ENCODE results near the gene ANKRD63. TPM values are rescaled to one million over a fixed set of nuclear protein-coding genes. Genes with fewer than 3 reads are reported as not detected.
A peak's percentile ranks its signal among the peaks of the same experiment; 100 is the strongest.

ANKRD63 gene
- total and polyA plus RNA-seq, 4 donors: not detected

DNA sequence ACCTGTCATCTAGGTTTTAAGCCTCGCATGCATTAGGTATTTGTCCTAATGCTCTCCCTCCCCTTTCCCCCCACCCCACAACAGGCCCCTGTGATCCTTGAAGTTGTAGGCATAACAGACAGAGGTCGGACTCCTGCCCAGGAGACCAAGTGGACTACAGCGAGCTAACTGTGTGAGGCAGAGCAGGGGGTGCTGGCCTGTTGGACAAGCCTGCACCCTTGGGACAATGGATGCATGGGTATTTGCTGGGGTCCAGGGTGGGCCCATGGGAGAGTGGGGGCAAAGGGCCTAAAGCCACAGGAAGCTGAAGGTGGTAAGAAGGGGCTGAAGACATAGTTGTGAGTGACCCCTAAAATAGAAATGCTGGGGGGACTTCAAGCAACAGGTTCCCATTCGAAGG lies 22.4 kb upstream of the ANKRD63 start:
- Histone ChIP-seq H3K36me3 (ENCODE audit: control insufficient read depth in 4 of 4, insufficient read depth in 4 of 4, low read length in 4 of 4) (peaks cover 0 to 6% (median 0%) of the 10 kb centered on the region in 4 donors), H3K27me3 (ENCODE audit: control insufficient read depth in 3 of 3, insufficient read depth in 3 of 3, low read length in 2 of 3) (no peaks in the 10 kb centered on the region), H3K4me1 (ENCODE audit: control insufficient read depth in 5 of 5, insufficient read depth in 5 of 5, low read length in 5 of 5) (peaks cover 0 to 22% (median 4%) of the 10 kb centered on the region in 5 donors), H3K27ac (ENCODE audit: low read depth in 1 of 2, low read length in 1 of 2) (no peak overlapping the region), H3K9ac (ENCODE audit: insufficient read depth in 1 of 2, low read length in 2 of 2) (no peak overlapping the region), H3K4me3 (no peak overlapping the region), H3K9me3 (ENCODE audit: control insufficient read depth in 4 of 4, insufficient read depth in 3 of 4, low read length in 3 of 4) (peaks cover 0 to 2% (median 0%) of the 10 kb centered on the region in 4 donors)
- DNase-seq (no peak), ATAC-seq (ENCODE audit: insufficient read depth, low FRiP score) (no peak)
- TF ChIP-seq, protein P1, sequence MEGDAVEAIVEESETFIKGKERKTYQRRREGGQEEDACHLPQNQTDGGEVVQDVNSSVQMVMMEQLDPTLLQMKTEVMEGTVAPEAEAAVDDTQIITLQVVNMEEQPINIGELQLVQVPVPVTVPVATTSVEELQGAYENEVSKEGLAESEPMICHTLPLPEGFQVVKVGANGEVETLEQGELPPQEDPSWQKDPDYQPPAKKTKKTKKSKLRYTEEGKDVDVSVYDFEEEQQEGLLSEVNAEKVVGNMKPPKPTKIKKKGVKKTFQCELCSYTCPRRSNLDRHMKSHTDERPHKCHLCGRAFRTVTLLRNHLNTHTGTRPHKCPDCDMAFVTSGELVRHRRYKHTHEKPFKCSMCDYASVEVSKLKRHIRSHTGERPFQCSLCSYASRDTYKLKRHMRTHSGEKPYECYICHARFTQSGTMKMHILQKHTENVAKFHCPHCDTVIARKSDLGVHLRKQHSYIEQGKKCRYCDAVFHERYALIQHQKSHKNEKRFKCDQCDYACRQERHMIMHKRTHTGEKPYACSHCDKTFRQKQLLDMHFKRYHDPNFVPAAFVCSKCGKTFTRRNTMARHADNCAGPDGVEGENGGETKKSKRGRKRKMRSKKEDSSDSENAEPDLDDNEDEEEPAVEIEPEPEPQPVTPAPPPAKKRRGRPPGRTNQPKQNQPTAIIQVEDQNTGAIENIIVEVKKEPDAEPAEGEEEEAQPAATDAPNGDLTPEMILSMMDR (IDR thresholded peaks at IDR 0.05; ENCODE audit: control extremely low read depth, extremely low read depth): no peak
- WGBS, 2 donors: 90 to 95% methylated on average over 4 of the region's 4 CpGs

DNA sequence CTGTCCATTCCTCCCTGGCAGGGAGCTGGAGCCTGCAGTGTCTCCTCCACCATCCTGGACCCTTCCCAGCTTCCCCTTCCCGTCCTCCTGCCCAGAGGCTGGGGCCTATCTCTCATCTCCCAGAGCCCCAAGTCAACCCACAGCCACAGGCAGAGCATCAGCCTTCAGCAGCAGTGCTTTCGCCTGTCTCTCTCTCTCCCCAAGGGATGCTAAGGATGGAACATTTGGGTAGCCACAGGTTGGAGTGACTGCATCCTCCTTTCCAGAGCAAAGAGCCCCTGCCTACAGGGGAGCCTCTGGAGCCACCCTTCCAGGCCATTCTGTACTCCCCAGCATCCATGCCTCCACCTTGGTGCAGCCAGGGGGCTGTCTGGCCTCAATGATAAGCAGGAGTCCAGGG lies 20.7 kb upstream of the ANKRD63 start:
- DNase-seq: no peak
- H3K9me3 ChIP-seq (ENCODE audit: control insufficient read depth in 4 of 4, insufficient read depth in 3 of 4, low read length in 3 of 4): peaks cover 0 to 2% (median 0%) of the 10 kb centered on the region in 4 donors
- H3K27me3 ChIP-seq (ENCODE audit: control insufficient read depth in 3 of 3, insufficient read depth in 3 of 3, low read length in 2 of 3): no peaks in the 10 kb centered on the region
- peaks cover 0 to 18% (median 4%) of the 10 kb centered on the region in 5 donors for H3K4me1 ChIP-seq (ENCODE audit: control insufficient read depth in 5 of 5, insufficient read depth in 5 of 5, low read length in 5 of 5)
- no peak overlapping the region for H3K4me3 ChIP-seq
- no peak overlapping the region for H3K9ac ChIP-seq (ENCODE audit: insufficient read depth in 1 of 2, low read length in 2 of 2)
- WGBS, 2 donors: 92 to 98% methylated on average over 2 of the region's 2 CpGs
- no peak overlapping the region for H3K27ac ChIP-seq (ENCODE audit: low read depth in 1 of 2, low read length in 1 of 2)
- H3K36me3 ChIP-seq (ENCODE audit: control insufficient read depth in 4 of 4, insufficient read depth in 4 of 4, low read length in 4 of 4): peaks cover 0 to 6% (median 0%) of the 10 kb centered on the region in 4 donors
- TF ChIP-seq, protein P1 (IDR thresholded peaks at IDR 0.05; ENCODE audit: control extremely low read depth, extremely low read depth): no peak
- no peak for ATAC-seq (ENCODE audit: insufficient read depth, low FRiP score)

DNA sequence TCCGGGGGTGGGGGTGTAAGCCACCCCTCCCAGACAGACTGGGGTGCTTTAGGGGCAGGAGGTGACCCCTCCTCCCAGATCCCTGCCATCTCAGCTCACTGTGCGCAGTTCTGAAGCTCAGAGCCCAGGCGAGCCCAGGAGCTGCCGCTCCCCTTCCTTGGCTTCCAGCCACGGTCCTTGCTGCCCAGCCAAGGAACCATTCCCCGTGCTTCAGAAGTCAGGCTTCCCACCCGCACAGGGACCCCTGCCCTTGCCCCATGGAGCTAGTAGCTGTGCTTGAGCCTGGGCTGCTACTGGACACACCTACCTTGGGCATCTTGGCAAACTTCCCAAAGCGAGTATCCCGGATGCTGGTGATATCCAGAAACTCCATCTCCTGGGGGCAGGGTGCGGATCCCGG lies 20.1 kb upstream of the ANKRD63 start:
- H3K27ac ChIP-seq (ENCODE audit: low read depth in 1 of 2, low read length in 1 of 2): no peak overlapping the region
- H3K9ac ChIP-seq (ENCODE audit: insufficient read depth in 1 of 2, low read length in 2 of 2): no peak overlapping the region
- WGBS, 2 donors: 71 to 83% methylated on average over 11 of the region's 11 CpGs
- TF ChIP-seq, protein P1 (IDR thresholded peaks at IDR 0.05; ENCODE audit: control extremely low read depth, extremely low read depth): no peak
- H3K36me3 ChIP-seq (ENCODE audit: control insufficient read depth in 4 of 4, insufficient read depth in 4 of 4, low read length in 4 of 4): peaks cover 0 to 6% (median 0%) of the 10 kb centered on the region in 4 donors
- ATAC-seq (ENCODE audit: insufficient read depth, low FRiP score) (no peak), DNase-seq (peak in 1 of 3 donors; percentile 39)
- peaks cover 0 to 18% (median 4%) of the 10 kb centered on the region in 5 donors for H3K4me1 ChIP-seq (ENCODE audit: control insufficient read depth in 5 of 5, insufficient read depth in 5 of 5, low read length in 5 of 5)
- peaks cover 0 to 2% (median 0%) of the 10 kb centered on the region in 4 donors for H3K9me3 ChIP-seq (ENCODE audit: control insufficient read depth in 4 of 4, insufficient read depth in 3 of 4, low read length in 3 of 4)
- no peaks in the 10 kb centered on the region for H3K27me3 ChIP-seq (ENCODE audit: control insufficient read depth in 3 of 3, insufficient read depth in 3 of 3, low read length in 2 of 3)
- H3K4me3 ChIP-seq: no peak overlapping the region
